MG63 (cell line): Measurements from ENCODE around the gene CSF2. TPM values are rescaled to one million over a fixed set of nuclear protein-coding genes. Genes with fewer than 3 reads are reported as not detected.

Experiments
- DNase-seq: peaks from one replicate; pipeline ENCODE4 v3.0.0-alpha.2; 2020
- H3K27me3 ChIP-seq: fragments of 250-450 bp; sonication (Bioruptor Pico); 2 replicates; pipeline ENCODE4 v1.5.1; 2020; ENCODE audit warnings: mild to moderate bottlenecking, moderate library complexity
- H3K36me3 ChIP-seq: fragments of 250-450 bp; sonication (Bioruptor Pico); 2 replicates; pipeline ENCODE4 v1.5.1; 2020; ENCODE audit warnings: mild to moderate bottlenecking, moderate library complexity
- H3K4me3 ChIP-seq: fragments of 250-450 bp; sonication (Bioruptor Pico); 2 replicates; pipeline ENCODE4 v1.5.1; 2020; ENCODE audit warnings: mild to moderate bottlenecking, moderate library complexity
- H3K9me3 ChIP-seq: fragments of 250-450 bp; sonication (Bioruptor Pico); 2 replicates; pipeline ENCODE4 v1.5.1; 2020; ENCODE audit warnings: mild to moderate bottlenecking, moderate library complexity
- total RNA-seq: library from RNA; depleted of rRNA; stranded (reverse); fragments of >200 nt; shearing (Covaris generic); gene quantifications from 2 replicates; pipeline ENCODE4 v1.2.3, GENCODE V29; 2014; ENCODE audit warnings: low replicate concordance

Gene CSF2
- total RNA-seq, 1 experiment from 2014 or later, result not detected

GRCh38 chr5:132063090-132063911 lies 10.3 kb upstream of the CSF2 start:
- Histone ChIP-seq H3K27me3 (no peaks in the 10 kb centered on the region), H3K9me3 (no peaks in the 10 kb centered on the region), H3K36me3 (no peaks in the 10 kb centered on the region), H3K4me3 (no peak overlapping the region)
- DNase-seq, result peak; percentile 67

GRCh38 chr5:132064140-132064539 lies 9.4 kb upstream of the CSF2 start:
- Histone ChIP-seq H3K27me3 (no peaks in the 10 kb centered on the region), H3K4me3 (no peak overlapping the region), H3K36me3 (no peaks in the 10 kb centered on the region), H3K9me3 (no peaks in the 10 kb centered on the region)
- no peak for DNase-seq

- H3K4me3 ChIP-seq, result no peak overlapping the region
- DNase-seq, result peak; percentile 74
Observed at GRCh38 chr5:132064738-132065331, 8.8 kb upstream of the CSF2 start.

GRCh38 chr5:132065351-132065937 lies 8.1 kb upstream of the CSF2 start:
- peak; percentile 66 for DNase-seq
- H3K9me3 ChIP-seq, result no peaks in the 10 kb centered on the region
- H3K27me3 ChIP-seq, result no peaks in the 10 kb centered on the region
- H3K4me3 ChIP-seq, result no peak overlapping the region
- no peaks in the 10 kb centered on the region for H3K36me3 ChIP-seq

More at GRCh38 chr5:132064738-132065331, 8.8 kb upstream of the CSF2 start:
- H3K9me3 ChIP-seq, result no peaks in the 10 kb centered on the region
- H3K27me3 ChIP-seq, result no peaks in the 10 kb centered on the region
- H3K36me3 ChIP-seq, result no peaks in the 10 kb centered on the region

DNA sequence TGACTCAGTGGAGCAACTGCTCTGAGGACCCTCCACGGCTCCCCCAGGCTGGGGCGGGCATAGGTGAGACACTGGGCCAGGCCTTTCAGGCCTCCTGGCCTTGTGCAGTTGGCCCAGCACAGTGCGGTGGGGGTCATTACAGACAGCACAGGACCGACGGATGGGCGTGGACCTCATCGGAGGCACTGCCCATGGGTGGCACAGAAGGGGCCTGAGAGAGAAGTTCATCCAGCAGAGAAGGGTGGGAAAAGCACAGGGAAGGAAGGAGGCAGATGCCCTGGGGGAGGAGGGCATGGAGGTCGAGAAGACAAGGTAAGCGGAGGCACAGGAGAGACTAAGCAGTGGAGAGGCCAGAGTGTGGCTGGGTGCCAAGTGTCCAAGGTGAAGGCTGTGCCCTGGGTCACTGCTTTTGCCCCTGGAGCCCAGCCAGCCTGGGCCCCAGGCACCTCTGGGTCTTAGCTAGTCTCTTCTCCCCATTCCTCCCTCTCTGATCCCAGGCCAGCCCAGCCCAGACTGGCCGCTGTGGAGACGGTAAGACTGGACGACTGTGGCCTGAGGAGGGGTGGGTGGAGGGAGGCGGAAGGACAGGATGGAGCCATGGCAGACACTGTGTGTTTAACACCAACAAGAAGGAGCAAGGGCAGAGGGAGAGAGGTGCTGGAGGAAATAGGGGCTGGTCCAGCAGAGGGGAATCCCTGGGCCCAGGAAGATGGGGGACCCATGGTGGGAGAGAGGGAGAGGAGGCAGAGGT lies 7.5 kb upstream of the CSF2 start:
- no peak for DNase-seq
- no peaks in the 10 kb centered on the region for H3K9me3 ChIP-seq
- no peak overlapping the region for H3K4me3 ChIP-seq
- H3K27me3 ChIP-seq, result no peaks in the 10 kb centered on the region
- H3K36me3 ChIP-seq, result no peaks in the 10 kb centered on the region

DNA sequence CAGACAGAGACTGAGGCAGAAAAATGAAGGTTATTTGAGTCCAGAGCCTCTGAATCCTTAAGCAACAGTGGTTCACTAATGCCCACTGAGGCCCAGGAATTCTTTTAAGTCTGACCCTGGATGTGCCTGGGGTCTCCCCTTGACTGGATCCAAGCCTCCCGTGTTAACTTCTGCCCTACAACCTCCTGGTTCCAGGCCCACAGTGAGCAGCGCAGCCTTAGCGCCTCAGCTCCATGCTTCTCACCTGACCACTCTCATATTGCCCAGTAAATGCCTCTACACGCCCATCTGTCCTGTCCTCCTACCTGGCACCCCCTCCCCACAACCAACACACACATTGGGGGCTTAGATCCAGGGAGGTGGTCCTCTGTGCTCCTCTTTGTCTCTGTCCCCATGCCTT lies 6.7 kb upstream of the CSF2 start:
- no peak for DNase-seq
- no peaks in the 10 kb centered on the region for H3K36me3 ChIP-seq

GRCh38 chr5:132067451-132067850 lies 6.1 kb upstream of the CSF2 start:
- no peaks in the 10 kb centered on the region for H3K27me3 ChIP-seq
- H3K9me3 ChIP-seq, result no peaks in the 10 kb centered on the region
- DNase-seq, result no peak
- H3K36me3 ChIP-seq, result no peaks in the 10 kb centered on the region
- H3K4me3 ChIP-seq, result no peak overlapping the region

More for the DNA sequence above, 6.7 kb upstream of the CSF2 start:
- no peak overlapping the region for H3K4me3 ChIP-seq
- no peaks in the 10 kb centered on the region for H3K9me3 ChIP-seq
- H3K27me3 ChIP-seq, result no peaks in the 10 kb centered on the region

GRCh38 chr5:132067941-132068808 lies 5.4 kb upstream of the CSF2 start:
- Histone ChIP-seq H3K36me3 (no peaks in the 10 kb centered on the region), H3K9me3 (no peaks in the 10 kb centered on the region), H3K4me3 (no peak overlapping the region), H3K27me3 (no peaks in the 10 kb centered on the region)
- DNase-seq, result no peak

DNA sequence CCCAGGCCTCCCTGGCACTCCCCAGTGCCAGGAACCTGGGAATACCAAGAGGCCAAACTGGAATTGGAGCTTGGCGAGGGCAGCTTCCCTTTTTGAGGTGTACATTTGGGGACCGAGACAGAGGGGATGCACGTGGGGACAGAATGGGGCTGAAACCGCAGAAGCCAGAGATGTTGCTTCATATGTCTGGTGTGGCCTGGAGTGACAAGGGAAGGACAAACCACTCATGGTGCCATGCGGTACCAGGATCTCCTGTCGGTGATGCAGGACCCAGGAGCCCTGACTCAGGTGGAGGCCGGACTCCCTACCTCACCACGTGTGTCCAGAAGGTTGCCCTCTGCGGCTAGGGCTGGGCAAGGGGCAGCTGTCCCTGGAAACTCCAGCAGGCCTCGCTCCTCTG lies 4.0 kb upstream of the CSF2 start:
- H3K4me3 ChIP-seq, result no peak overlapping the region
- no peaks in the 10 kb centered on the region for H3K27me3 ChIP-seq
- H3K9me3 ChIP-seq, result no peaks in the 10 kb centered on the region
- DNase-seq, result no peak
- no peaks in the 10 kb centered on the region for H3K36me3 ChIP-seq

DNA sequence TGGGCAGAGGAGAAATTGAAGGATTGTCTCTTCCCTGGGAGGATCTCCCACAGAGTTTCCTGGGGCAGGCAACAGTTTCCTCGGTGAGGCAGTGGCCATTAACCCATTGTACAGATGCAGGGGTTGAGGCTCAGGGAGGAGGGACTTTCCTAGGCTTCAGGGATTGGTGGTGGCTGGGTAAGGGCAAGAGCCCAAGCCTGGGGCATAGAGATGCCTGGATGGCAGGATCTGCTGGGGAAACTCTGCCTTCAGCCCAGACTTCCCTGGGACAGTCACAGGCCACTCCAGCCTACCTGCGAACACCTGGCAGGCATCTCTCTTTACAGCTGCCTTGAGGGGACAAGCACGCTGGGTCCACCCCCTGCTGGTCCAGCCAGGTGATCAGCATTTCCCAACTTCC lies 3.6 kb upstream of the CSF2 start:
- no peaks in the 10 kb centered on the region for H3K27me3 ChIP-seq
- H3K36me3 ChIP-seq, result no peaks in the 10 kb centered on the region
- H3K4me3 ChIP-seq, result no peak overlapping the region
- no peak for DNase-seq
- no peaks in the 10 kb centered on the region for H3K9me3 ChIP-seq

DNA sequence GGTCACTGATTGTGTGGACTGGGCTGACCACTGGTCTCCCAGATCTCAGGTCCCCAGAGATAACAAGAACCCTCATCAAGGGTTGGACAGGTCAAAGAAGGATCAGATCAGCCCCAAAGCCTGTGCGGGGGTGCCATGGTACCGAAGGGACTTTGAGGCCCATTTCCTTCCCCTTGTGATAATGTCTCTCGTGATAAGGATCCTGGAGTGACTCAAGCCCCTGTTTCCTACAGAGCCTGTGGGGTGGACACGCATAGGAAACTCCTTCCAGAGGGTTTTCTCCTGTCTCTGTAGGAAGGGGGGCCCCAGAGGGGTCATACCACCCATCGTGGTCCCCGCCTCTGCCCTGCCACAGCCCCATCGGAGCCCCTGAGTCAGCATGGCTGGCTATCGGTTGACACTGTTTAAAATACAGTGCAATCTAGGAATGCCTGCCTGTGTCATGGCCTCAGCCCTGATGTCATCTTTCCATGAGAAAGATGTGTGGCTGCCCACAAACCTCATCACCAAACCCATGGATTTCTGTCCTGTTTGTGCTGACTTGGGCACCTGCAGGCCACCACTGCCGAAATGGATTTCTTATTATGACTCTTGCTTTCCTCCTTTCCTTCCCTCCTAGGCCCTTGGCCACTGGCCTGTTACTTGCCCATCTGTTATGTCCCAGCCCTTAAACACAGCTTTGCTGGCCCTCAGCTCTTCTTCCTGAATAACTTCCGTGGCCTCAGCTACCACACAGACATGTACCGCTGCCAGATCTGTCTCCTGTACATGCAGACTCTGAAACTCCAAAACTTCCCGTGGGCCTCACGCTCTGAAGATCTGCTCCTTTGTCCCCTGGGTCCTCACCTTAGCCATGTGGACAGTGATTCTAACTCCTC lies 2.9 kb upstream of the CSF2 start:
- H3K36me3 ChIP-seq, result no peaks in the 10 kb centered on the region
- H3K4me3 ChIP-seq, result no peak overlapping the region
- H3K27me3 ChIP-seq, result no peaks in the 10 kb centered on the region
- no peaks in the 10 kb centered on the region for H3K9me3 ChIP-seq
- no peak for DNase-seq

- DNase-seq, result no peak
Observed at GRCh38 chr5:132071338-132071707, 2.3 kb upstream of the CSF2 start.

DNA sequence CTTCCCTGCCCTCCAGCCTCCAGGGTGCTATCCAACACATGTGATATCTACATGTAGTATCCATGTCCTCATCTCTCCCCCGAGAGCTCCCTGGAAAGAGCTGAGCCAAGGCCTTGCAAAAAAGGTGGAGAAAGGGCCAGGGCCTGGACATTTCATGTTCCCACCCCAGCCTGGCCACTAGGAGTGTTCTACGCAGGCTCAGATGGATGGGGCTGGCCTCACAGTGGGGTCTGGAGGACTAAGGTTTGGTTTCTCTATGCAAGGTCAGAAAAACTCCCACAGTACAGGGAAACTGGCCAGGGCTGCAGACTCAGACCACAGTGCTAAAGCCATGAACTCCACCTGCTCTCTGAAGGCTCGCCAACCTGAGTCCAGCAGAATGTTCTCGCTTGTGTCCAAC lies 1.5 kb upstream of the CSF2 start:
- no peaks in the 10 kb centered on the region for H3K27me3 ChIP-seq
- no peak overlapping the region for H3K4me3 ChIP-seq
- no peaks in the 10 kb centered on the region for H3K36me3 ChIP-seq
- no peaks in the 10 kb centered on the region for H3K9me3 ChIP-seq
- no peak for DNase-seq

More at GRCh38 chr5:132071338-132071707, 2.3 kb upstream of the CSF2 start:
- H3K36me3 ChIP-seq, result no peaks in the 10 kb centered on the region
- no peaks in the 10 kb centered on the region for H3K27me3 ChIP-seq
- H3K9me3 ChIP-seq, result no peaks in the 10 kb centered on the region
- H3K4me3 ChIP-seq, result no peak overlapping the region

DNA sequence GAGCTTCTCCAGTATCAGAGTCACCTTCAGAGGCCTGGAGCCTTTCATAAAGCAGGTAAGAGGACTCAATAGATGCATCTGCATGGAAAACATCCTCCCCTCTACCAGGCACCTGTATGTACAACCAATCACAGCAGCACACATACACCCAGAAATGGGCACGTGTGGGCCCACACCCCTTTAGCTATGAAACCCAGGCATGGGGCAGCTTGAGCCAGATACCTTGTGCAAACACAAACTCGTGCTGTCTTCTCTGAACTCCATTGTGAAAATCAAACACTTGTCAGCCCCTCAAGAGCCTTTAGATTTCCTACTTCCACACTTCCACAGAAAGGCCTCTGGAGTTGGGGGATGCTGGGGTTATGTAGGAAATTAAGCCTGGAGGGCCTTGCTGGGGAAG lies 1.1 kb upstream of the CSF2 start:
- Histone ChIP-seq H3K27me3 (no peaks in the 10 kb centered on the region), H3K9me3 (no peaks in the 10 kb centered on the region), H3K36me3 (no peaks in the 10 kb centered on the region), H3K4me3 (no peak overlapping the region)
- DNase-seq, result no peak

- DNase-seq, result no peak
- H3K27me3 ChIP-seq, result no peaks in the 10 kb centered on the region
- H3K9me3 ChIP-seq, result no peaks in the 10 kb centered on the region
Observed at GRCh38 chr5:132074091-132074771, 642 bp downstream of the CSF2 start.

More at GRCh38 chr5:132074091-132074771, 642 bp downstream of the CSF2 start:
- H3K36me3 ChIP-seq, result no peaks in the 10 kb centered on the region
- no peak overlapping the region for H3K4me3 ChIP-seq
